GM19372 (cell line): ENCODE measurements around the gene ZNF831.

Source experiments
- ATAC-seq: cut with Tn5 transposase; IDR thresholded peaks from one replicate; pipeline ENCODE4 v1.9.1; 2021; ENCODE audit warnings: mild to moderate bottlenecking, low read depth, moderate library complexity; ENCODE audit not compliant: unreplicated experiment

Gene ZNF831

DNA sequence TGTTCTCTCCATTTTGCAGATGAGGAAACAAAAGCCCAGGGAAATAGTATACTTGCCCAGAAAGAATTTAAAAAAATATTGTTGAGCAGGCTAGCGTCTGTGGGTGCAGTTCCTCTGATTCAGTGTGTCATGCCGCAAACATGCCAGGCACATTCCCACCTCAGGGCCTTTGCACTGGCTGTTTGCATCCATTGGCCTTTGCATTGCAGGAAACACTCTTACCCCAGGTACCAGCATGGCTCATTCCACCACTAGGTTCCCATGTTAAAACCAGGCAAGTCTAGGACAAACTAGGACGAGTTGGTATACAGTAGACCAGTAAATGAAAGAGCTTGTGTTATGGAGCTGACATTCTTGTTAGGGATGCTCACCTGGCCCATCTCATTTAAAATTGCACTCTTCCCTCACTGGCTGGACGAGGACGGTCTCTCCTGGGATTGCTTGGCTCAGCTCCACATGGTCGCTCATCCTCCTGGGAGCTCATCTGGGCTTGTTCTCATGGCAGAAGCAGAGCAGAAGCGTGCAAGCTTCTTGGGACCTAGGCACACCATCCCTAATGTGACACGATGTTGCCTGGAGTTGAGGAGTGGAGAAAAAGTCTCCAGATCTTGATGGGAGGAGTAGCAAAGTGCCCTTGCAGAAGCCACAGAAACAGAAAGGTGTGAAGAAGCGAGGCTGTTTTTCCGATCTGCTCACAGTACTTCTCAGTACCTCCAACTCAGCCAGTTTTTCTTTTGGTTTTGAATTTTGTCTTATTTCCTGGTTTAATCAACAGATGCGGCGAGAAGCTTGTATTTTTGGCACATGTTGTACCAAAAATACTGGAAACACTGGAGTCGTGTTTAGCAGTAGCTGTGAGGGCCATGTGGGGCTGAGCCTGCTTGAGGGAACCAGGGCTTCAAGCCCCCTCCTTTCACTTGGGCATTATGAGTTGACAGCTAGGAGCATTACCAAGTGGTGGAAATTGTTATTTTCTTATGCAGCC lies 13.9 kb downstream of the ZNF831 start:
- ATAC-seq = no peak

GRCh38 chr20:59178983-59179595 lies 15.5 kb downstream of the ZNF831 start:
- no peak for ATAC-seq

- ATAC-seq = no peak
Observed at GRCh38 chr20:59179988-59180387, 16.4 kb downstream of the ZNF831 start.

GRCh38 chr20:59181936-59182335 lies 18.3 kb downstream of the ZNF831 start:
- ATAC-seq = no peak

DNA sequence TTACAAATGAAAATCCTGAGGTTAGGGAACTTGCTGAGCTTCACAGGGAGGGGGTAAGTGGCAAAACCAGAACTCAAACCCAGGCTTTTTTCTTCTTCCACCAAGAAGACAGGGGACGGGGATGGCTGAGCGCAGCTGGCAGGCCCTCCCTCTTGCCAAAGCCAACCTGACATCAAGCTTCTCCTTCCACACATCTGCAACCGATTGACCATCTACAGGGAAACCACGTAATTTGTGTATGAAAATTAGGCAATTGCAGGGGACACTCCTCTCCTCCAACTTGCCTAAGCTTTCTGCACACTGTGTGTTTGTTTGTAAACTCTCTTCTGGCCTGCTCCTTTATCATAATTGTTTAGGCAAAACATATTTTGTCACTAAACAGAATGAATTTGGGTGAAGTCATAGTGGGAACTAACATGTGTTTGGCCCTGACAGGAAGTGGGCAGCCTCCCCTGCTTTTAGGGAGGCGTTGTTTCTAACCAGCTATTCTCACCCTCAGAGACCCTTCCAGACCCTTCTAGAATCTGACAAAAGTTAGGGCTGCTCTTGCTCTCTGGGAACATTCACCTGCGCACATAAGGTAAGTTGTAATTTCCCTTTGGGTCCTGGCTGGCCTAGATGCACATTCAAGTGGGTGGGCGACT lies 18.9 kb downstream of the ZNF831 start:
- ATAC-seq = no peak

GRCh38 chr20:59183751-59184150 lies 20.1 kb downstream of the ZNF831 start:
- ATAC-seq = no peak

DNA sequence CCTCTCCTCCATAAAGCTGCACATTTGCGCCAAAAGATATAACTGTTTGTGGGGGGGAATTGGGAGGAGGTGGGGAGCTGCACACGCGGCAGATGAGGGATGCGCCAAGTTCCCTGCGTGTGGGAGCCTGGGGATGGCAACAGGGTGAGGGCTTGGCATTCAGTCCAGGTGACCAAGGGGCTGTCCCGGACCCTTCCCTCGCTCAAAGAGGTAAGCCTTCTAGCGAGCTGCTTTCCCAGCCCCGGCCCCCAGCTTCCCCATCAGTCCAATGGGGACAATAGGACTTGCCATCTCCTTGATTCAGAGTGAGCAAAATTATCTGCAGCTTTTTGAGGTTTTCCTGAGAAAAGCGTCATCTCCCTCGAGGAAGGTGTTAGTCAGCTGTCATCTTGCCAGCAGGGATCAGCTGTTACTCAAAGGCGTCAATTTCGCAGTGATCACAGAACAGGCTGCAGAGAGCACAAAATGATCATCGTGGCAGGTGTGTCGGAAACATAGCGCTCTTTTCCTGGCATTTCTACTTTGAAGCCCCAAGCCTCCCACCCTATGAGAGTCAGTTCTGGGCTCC lies 21.3 kb downstream of the ZNF831 start:
- no peak for ATAC-seq

DNA sequence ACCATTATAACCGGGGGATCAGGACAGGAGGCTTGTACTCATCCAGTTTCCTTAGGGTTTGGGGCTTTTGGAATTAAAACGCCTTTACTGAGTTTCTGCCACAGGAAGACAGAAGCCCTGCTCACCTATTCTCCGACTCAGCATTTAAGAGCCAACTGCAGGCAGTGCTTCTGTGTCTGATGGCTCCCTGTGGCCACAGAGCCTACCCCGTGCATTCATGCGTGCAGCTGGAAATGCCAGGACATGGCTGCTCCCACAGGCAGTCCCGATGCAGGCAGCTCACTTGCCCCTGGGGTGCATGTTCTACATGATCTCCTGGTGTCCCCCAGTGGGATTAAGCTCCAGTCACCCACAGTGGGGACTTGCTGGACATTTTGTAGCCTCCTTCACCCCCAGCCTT lies 22.2 kb downstream of the ZNF831 start:
- ATAC-seq = no peak

DNA sequence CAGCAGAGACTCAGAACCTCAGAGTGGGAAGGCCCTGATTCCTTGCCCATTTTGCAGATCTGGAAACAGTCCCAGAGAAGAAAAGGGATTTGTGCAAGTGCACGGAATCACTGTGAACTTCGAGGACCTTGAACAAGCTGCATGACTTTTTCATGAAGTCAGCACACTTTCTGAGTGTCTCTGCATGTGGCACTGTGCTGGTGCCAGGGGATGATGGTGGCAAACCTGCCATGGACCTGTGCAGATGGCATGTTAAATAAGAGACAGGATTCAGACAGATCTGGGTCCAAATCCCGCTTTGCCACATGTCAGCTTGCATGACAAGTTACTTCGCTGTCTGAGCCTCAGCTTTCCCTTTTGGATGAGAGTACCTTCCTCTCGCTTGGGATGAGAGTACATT lies 26.8 kb downstream of the ZNF831 start:
- no peak for ATAC-seq

- ATAC-seq = no peak
Observed at GRCh38 chr20:59191036-59191755, 27.6 kb downstream of the ZNF831 start.

- no peak for ATAC-seq
Observed at GRCh38 chr20:59191756-59192532, 28.3 kb downstream of the ZNF831 start.

- ATAC-seq = no peak
Observed at GRCh38 chr20:59192533-59192896, 28.9 kb downstream of the ZNF831 start.

GRCh38 chr20:59193325-59193724 lies 29.7 kb downstream of the ZNF831 start:
- no peak for ATAC-seq

DNA sequence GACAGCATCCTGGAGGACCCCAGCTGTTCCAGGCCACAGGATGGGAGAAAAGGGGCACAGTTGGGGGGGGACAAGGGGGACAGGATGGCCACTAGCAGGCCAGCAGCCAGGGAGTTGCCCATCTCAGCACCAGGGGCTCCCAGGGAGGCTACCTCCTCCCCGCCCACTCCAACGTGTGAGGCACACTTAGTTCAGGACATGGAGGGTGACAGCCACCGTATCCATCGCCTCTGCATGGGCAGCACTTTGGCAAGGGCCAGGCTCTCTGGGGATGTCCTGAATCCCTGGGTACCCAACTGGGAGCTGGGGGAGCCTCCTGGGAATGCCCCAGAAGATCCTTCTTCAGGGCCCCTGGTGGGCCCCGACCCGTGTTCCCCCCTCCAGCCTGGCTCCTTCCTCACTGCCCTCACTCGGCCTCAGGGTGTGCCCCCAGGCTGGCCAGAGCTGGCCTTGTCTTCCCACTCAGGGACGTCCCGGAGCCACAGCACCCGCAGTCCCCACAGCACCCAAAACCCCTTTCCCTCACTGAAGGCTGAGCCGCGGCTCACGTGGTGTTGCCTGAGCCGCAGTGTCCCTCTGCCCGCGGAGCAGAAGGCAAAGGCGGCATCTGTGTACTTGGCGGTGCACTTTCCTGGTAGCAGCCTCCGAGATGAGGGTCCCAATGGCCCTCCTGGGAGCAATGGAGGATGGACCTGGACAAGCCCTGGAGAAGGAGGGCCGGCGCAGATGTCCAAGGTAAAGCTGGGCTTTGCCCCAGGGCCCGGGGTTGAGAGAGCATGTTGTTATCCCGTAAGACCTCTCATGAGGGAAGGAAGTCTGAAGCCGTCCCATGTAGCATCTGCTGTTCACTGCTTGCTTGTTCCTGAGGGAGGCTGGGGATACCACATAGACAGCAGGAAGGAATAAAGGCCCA lies 30.7 kb downstream of the ZNF831 start:
- no peak for ATAC-seq

DNA sequence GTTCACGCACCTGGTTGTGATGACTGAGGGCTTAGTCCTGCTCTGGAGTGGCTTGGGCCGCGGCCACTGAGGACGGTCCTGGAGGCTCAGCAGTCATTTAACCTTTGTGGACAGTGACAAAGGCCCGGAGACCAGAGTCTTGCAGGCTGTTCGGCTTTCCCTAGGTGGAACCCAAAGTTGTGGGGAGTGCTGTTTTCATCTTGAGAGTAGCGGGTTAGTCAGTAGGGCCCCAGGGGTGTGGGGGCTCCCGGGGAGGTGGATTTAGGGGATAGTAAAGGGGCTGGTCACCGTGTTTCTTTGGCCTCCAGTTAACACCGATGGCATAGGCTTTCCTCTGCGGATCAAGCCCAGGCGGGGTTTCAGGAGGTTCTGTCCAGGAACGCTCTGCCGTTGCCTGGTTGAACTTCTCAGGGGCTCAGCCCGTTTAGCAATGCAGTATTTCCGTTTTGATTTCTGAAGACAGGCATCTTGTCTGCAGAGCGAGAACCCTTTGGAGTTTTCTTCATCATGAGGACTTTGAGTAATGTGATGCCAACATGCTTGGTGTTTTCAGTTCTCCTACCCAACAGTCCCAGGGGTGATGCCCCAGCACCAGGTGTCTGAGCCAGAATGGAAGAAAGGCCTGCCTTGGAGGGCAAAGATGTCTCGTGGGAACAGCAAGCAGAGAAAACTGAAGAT lies 31.8 kb downstream of the ZNF831 start:
- ATAC-seq = no peak

- ATAC-seq = no peak
Observed at GRCh38 chr20:59204165-59204894, 40.7 kb downstream of the ZNF831 start.

DNA sequence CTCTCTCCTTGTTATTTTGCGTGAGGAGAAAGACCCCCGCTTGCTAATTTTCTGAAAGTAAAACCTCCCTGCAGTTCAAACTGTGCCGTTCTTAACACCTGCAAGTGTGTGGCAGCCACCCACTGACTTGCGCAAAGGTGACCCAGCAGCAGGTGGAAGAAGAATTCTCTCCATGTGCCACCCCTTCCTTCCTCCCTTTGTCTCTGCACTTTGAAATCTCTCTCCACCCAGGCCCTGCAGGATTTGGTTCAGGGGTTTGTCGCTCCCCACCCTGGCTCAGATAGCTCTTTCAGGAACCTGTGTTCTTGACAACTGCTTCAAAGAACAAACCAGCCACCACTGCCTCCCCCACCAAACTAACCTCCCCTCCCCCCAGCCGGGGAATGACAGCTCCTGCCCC lies 41.4 kb downstream of the ZNF831 start:
- no peak for ATAC-seq
